ENCODE results near the gene CHST11.

CHST11 gene

DNA sequence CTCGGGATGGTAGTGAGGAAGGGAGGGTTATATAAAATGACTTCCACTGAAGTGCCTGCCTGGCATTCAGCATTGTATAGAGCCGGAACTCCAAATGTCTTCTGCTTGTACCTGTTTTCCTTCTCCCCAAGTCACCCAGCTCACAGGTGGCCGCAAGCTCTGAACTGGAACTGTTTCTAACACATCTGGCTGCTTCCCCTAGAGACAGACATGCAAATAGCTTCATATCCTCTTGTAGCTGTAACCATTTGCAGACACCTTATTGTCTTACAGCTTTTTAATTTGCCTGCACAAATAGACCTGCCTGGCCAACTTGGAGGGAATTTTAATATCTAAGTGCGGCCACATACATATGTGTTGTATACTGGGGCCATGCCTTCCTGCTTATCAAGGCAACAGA lies 126.0 kb downstream of the CHST11 start:
- Mint-ChIP-seq H3K9me3 (no peaks in the 10 kb centered on the region), H3K27me3 (no peaks in the 10 kb centered on the region), H3K36me3 (ENCODE audit: low read depth) (no peaks in the 10 kb centered on the region), H3K4me3 (no peak overlapping the region), H3K27ac (no peak overlapping the region), H3K4me1 (ENCODE audit: low read depth) (peaks cover 80% of the 10 kb centered on the region)

GRCh38 chr12:104583301-104583700 lies 126.6 kb downstream of the CHST11 start:
- Mint-ChIP-seq H3K9me3 (no peaks in the 10 kb centered on the region), H3K27ac (no peak overlapping the region)

DNA sequence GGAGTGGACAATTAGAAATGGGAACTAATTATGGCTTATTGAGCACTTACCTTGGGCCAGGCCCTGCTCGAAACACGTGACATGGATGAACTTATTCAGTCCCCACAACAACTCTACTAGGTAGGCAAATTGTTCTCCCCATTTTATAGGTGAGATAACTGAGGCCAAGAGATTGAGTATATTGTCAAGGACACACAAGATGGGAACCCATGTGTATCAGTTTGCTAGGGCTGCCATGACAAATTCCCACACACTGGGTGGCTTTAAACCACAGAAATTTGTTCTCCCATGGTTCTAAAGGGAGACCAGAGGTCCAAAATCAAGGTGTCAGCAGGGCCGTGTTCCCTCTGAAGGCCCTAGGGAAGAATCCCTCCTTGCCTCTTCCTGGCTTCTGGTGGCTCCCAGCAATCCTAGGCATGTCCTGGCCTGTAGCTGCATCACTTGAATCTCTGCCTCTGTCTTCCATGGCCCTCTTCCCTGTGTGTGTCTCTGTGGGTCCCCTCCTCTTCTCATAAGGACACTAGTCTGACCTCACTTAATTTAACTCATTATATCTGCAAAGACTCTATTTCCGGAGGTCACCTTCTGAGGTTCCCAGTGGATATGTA lies 128.8 kb downstream of the CHST11 start:
- H3K36me3 Mint-ChIP-seq (ENCODE audit: low read depth), result peaks cover 8% of the 10 kb centered on the region
- peaks cover 60% of the 10 kb centered on the region for H3K4me1 Mint-ChIP-seq (ENCODE audit: low read depth)
- H3K27me3 Mint-ChIP-seq, result no peaks in the 10 kb centered on the region
- H3K4me3 Mint-ChIP-seq, result no peak overlapping the region
- H3K27ac Mint-ChIP-seq, result no peak overlapping the region
- no peaks in the 10 kb centered on the region for H3K9me3 Mint-ChIP-seq

More at GRCh38 chr12:104583301-104583700, 126.6 kb downstream of the CHST11 start:
- Mint-ChIP-seq H3K4me3 (no peak overlapping the region), H3K27me3 (no peaks in the 10 kb centered on the region), H3K4me1 (ENCODE audit: low read depth) (peaks cover 78% of the 10 kb centered on the region), H3K36me3 (ENCODE audit: low read depth) (peaks cover 2% of the 10 kb centered on the region)

- Mint-ChIP-seq H3K4me3 (no peak overlapping the region), H3K27me3 (no peaks in the 10 kb centered on the region), H3K4me1 (ENCODE audit: low read depth) (peaks cover 60% of the 10 kb centered on the region), H3K9me3 (no peaks in the 10 kb centered on the region), H3K36me3 (ENCODE audit: low read depth) (peaks cover 8% of the 10 kb centered on the region), H3K27ac (no peak overlapping the region)
Observed at GRCh38 chr12:104586351-104586919, 129.7 kb downstream of the CHST11 start.

DNA sequence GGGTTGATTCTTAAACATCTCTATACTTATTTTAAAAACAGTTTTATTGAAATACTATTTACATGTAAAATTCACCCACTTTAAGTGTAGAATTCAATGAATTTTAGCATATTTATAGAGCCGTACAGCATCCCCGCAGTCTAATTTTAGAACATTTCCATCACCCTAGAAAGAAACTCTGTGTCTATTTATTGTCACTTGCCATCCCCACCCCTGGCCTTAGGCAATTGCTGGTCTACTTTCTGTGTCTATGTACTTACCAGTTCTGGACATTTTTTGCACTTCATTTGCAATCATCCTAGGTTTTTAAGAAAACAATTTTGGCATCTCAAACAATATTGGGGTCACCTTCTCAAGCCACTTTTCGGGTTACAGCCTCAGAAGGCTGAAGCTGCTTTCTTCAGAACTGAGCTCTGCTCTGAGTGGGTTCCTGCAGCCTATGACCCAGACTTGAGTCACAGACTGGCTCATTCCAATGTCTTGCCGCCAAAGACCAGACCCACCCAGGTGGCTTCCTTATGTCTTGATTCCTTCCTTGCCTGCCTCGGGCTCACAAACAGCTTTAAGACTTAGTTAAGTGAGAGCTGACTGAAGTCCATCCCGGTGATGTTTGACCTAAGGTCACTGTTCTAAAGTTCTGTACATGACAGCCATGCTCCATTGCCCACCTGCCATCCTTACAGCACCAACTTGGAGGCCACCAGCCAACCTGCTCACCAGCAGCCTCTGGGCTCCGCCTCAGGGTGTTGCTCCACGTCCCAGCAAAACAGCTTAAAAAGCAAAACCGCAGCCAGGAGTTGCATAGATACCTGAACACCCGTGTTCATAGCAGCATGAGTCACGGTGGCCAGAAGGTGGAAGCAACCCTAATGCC lies 131.5 kb downstream of the CHST11 start:
- Mint-ChIP-seq H3K4me3 (no peak overlapping the region), H3K4me1 (ENCODE audit: low read depth) (peaks cover 42% of the 10 kb centered on the region)

GRCh38 chr12:104588921-104589590 lies 132.3 kb downstream of the CHST11 start:
- H3K36me3 Mint-ChIP-seq (ENCODE audit: low read depth), result peaks cover 8% of the 10 kb centered on the region
- no peaks in the 10 kb centered on the region for H3K27me3 Mint-ChIP-seq
- H3K4me1 Mint-ChIP-seq (ENCODE audit: low read depth), result peaks cover 39% of the 10 kb centered on the region
- no peak overlapping the region for H3K4me3 Mint-ChIP-seq
- no peak overlapping the region for H3K27ac Mint-ChIP-seq
- H3K9me3 Mint-ChIP-seq, result no peaks in the 10 kb centered on the region

More for the DNA sequence above, 131.5 kb downstream of the CHST11 start:
- H3K36me3 Mint-ChIP-seq (ENCODE audit: low read depth), result peaks cover 8% of the 10 kb centered on the region
- H3K27ac Mint-ChIP-seq, result peak overlapping the region; percentile 6
- H3K27me3 Mint-ChIP-seq, result no peaks in the 10 kb centered on the region
- no peaks in the 10 kb centered on the region for H3K9me3 Mint-ChIP-seq

DNA sequence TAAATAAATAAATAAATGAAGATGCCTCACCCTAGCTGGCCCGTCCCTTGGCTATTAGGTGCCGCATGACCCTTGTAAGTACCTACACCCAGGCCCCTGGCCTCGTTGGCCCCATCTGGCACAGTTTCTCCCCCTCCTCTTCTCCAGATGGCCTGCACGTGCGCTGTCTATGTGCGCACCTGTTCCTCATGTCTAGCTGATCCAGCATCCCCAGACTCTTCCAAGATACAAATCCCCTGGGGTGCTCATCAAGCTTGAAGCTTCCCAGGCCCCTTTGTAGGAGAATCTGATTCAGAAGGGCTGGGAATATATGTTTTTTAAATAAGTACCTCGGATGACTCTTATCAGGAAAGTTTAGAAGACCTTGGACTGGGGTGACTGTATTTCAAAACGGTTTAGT lies 133.3 kb downstream of the CHST11 start:
- H3K36me3 Mint-ChIP-seq (ENCODE audit: low read depth), result peaks cover 8% of the 10 kb centered on the region
- H3K27me3 Mint-ChIP-seq, result no peaks in the 10 kb centered on the region
- no peaks in the 10 kb centered on the region for H3K9me3 Mint-ChIP-seq
- no peak overlapping the region for H3K27ac Mint-ChIP-seq
- H3K4me3 Mint-ChIP-seq, result no peak overlapping the region
- peaks cover 31% of the 10 kb centered on the region for H3K4me1 Mint-ChIP-seq (ENCODE audit: low read depth)

- Mint-ChIP-seq H3K27ac (no peak overlapping the region), H3K27me3 (no peaks in the 10 kb centered on the region), H3K4me3 (no peak overlapping the region), H3K36me3 (ENCODE audit: low read depth) (peaks cover 8% of the 10 kb centered on the region), H3K9me3 (no peaks in the 10 kb centered on the region), H3K4me1 (ENCODE audit: low read depth) (peaks cover 39% of the 10 kb centered on the region)
Observed at GRCh38 chr12:104591257-104591885, 134.6 kb downstream of the CHST11 start.

GRCh38 chr12:104593482-104593881 lies 136.7 kb downstream of the CHST11 start:
- H3K4me3 Mint-ChIP-seq, result no peak overlapping the region
- no peak overlapping the region for H3K27ac Mint-ChIP-seq

DNA sequence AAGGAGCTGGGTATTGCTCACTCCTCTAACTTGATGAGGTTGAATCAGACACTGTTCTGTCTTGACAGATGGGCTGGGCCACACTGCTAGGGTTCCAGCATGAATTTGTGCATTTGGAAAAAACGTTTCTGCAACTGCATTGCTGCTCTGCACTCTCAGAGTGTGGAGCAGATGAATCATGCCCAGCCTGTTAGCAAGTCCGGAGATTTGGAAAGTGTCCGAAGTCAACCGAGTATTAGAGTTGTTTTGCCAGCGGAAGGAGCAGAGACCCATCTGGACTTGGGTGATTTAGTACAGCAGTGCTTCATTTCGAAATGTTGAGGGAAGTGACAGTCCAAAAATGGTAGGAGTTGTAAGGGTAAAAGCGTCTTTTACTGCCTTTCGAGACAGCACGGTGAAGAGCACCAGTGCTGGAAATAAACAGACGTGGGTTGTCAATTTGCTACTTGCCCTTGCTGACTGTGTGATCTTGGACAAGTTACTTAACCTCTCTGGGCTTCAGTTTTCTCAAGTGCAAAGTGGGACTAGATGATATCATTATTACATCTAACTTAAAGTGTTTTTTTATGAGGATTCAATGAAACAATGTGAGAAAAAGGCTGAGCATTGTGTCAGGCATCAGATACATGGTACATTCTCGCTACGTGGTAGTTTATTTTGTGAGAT lies 139.5 kb downstream of the CHST11 start:
- H3K4me1 Mint-ChIP-seq (ENCODE audit: low read depth), result peaks cover 62% of the 10 kb centered on the region
- peaks cover 2% of the 10 kb centered on the region for H3K36me3 Mint-ChIP-seq (ENCODE audit: low read depth)
- no peak overlapping the region for H3K4me3 Mint-ChIP-seq
- no peaks in the 10 kb centered on the region for H3K27me3 Mint-ChIP-seq
- H3K9me3 Mint-ChIP-seq, result no peaks in the 10 kb centered on the region
- H3K27ac Mint-ChIP-seq, result peak overlapping the region; percentile 40

More at GRCh38 chr12:104593482-104593881, 136.7 kb downstream of the CHST11 start:
- H3K27me3 Mint-ChIP-seq, result no peaks in the 10 kb centered on the region
- no peaks in the 10 kb centered on the region for H3K9me3 Mint-ChIP-seq
- peaks cover 4% of the 10 kb centered on the region for H3K36me3 Mint-ChIP-seq (ENCODE audit: low read depth)
- H3K4me1 Mint-ChIP-seq (ENCODE audit: low read depth), result peaks cover 48% of the 10 kb centered on the region

DNA sequence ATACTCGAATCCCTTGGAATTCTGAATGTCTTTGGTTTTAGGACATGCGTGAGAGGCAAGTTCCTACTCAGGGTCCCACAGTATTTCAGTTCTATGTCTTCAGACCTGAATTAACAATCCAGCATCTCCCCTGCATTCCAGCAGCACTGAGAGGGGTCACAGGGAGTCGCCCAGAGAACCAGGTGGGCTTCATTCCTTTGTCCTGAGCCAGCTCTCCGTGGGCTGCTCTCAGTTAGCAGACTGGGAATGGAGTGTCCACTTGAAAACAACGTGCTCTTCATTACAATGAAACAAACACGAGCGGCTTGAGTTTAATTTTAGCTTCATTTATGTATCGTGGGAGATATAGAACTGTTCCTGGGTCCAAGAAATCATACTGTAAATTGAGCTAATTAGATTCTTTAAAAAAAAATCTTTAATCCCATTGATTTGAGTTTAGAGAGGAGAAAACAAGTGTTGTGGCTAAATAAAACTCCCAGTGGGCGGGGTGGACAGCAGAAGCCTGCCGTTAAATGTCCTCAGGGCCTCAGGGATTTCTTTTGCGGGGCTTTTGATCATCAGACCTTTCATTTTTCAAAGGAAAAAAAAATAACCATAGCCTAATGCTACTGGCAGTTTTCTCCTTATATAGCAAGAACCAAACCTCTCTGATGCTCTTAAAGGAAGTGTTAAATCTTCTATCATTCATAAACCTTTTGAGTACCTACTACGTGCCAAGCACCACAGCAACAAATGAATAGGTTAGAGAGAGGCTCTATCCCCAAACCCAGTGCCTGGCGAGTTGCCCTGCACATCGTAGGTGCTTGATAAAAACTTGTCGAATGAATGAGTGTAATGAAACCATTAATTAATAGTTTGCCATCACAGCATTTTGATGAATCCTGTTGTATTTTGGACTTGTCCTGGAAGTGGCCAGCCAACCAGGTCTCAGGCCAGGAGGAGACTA lies 140.4 kb downstream of the CHST11 start:
- Mint-ChIP-seq H3K36me3 (ENCODE audit: low read depth) (peaks cover 5% of the 10 kb centered on the region), H3K27ac (no peak overlapping the region), H3K27me3 (no peaks in the 10 kb centered on the region), H3K9me3 (no peaks in the 10 kb centered on the region), H3K4me1 (ENCODE audit: low read depth) (peaks cover 70% of the 10 kb centered on the region), H3K4me3 (no peak overlapping the region)

- Mint-ChIP-seq H3K4me1 (ENCODE audit: low read depth) (peaks cover 84% of the 10 kb centered on the region), H3K36me3 (ENCODE audit: low read depth) (peaks cover 16% of the 10 kb centered on the region), H3K4me3 (no peak overlapping the region), H3K27me3 (no peaks in the 10 kb centered on the region), H3K9me3 (no peaks in the 10 kb centered on the region), H3K27ac (peak overlapping the region; percentile 21)
Observed at GRCh38 chr12:104598342-104599271, 141.9 kb downstream of the CHST11 start.
